ENCODE results near the gene MBD3.
"Not testable (repeated sequence)": the region's sequence is repeated elsewhere in the genome, so short reads cannot be mapped to it uniquely, and the experiment has no call there.

The MBD3 gene

DNA sequence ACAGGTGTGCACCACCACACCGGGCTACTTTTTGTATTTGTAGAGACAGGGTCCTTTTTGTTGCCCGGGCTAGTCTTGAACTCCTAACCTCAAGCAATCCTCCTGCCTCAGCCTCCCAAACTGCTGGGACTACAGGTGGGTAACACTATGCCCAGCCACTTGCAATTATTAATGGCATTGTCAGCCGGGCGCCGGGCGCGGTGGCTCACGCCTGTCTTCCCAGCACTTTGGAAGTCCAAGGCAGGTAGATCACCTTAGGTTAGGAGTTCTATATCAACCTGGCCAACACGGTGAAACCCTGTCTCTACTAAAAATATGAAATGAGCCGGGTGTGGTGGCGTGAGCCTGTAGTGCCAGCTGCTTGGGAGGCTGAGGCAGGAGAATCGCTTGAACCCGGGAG lies 21.8 kb downstream of the MBD3 start:
- DNase-seq (ENCODE audit: low read depth): no peak

DNA sequence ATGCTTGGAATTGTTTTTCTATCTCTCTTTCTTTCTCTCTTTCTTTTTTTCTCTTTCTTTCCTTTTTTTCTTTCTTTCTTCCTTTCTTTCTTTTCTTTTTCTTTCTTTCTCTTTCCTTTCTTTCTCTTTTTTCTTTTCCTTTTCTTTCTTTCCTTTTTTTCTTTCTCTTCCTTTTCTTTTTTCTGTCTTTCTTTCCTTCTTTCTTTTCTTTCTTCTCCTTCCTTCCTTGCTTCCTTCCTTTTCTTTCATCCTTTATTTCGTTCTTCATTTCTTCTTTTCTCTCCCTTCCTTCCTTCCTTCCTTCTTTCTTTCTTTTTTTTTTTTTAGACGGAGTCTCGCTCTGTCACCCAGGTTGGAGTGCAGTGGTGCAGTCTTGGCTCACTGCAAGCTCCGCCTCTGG lies 22.7 kb downstream of the MBD3 start:
- DNase-seq (ENCODE audit: low read depth): no peak

DNA sequence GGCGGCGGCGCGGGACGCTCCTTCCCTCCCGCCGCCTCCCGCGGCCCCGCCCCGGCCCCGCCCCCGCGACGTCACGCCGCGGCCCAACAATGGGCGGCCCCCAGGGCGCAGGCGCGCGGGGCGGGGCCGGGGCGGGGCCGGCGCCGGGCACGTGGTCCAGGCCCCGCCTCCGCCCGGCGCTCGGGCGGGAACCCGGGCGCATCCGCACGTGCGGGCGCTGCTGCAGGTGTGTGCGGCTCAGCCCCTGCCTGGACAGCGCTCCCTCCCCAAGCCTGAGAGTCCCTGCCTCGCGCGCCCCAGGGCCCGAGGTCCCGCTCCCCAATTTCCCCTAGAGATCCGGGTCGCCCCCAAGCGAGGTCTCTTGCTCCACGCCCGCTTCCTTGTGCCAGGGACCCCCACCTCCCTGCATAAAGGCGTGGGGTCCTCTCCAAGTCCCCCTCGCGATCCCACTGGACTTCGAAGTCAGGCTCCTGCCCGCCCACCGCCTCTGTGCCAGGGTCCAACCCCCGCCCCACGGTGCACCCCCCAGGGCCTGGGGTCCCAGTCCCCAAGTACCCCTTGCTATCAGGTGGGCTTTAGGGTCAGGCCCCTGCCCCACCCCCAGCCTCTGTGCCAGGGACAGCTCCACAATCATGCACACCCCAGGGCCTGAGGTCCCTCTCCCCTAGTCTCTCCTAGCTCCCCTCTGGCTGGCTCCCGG lies 24.2 kb downstream of the MBD3 start, which contains the start of gene MEX3D:
Gene MEX3D (minus strand): TSS at position 6 of the 700 bp plus-strand sequence. CDS start 267 bp downstream, outside the sequence.
- DNase-seq (ENCODE audit: low read depth): peak; percentile 71

GRCh38 chr19:1567848-1568227 lies 24.8 kb downstream of the MBD3 start:
- no peak for DNase-seq (ENCODE audit: low read depth)

DNA sequence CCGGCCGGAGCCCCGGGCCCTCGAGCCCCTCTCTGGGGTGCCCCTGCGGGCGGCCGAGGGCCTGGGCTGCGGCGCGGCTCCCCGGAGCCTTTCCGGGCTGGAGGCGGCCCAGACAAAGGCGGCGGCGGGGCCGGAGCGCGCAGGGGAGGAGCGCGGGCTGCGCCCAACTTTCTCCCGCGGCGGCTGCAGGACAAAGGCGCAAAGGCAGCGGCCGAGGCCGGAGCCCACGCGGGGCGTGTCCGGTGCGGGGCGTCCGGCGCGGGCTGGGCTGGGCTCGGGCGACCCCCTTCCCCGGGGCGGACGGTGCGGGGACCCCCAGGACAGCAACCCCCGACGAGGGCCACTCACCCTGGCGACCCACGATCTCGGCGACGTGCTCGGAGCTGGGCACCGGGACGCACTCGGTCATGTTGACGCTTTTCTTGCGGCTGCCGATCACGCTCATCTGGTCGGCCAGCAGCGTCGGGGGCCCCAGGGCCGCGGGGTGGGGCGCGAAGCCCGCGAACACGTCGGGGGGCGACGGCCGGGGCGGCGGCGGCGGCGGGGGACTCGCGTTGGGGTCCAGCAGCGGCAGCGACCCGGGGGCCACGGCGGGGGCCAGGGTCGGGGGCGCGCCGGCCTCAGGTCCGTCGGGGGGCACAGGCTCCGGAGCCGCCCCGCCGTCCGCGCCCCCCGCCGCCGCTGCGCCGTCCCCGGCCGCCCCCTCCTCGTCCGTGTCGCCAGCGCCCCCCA lies 25.4 kb downstream of the MBD3 start:
- DNase-seq (ENCODE audit: low read depth): no peak

GRCh38 chr19:1566392-1567115 lies 26.1 kb downstream of the MBD3 start:
- no peak for DNase-seq (ENCODE audit: low read depth)

DNA sequence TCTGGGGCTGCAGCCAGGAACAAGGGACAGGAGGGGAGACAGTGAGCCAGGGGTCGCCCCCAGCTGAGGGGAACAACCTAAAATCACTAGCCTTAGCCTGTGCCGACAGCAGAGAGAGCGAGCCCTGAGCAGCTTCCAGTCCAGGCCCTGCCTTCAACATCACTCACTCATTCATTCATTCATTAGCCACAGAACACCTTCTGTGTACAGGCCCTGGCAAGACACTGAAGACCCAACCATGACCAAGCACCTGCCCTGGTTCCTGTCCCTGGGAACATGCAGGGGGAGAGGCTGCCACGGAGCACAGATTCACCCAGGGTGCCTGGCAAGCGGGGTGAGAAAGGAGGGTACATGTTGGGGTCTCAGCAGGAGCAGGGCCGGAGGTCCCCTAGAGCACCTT lies 29.4 kb downstream of the MBD3 start:
- DNase-seq (ENCODE audit: low read depth): no peak

DNA sequence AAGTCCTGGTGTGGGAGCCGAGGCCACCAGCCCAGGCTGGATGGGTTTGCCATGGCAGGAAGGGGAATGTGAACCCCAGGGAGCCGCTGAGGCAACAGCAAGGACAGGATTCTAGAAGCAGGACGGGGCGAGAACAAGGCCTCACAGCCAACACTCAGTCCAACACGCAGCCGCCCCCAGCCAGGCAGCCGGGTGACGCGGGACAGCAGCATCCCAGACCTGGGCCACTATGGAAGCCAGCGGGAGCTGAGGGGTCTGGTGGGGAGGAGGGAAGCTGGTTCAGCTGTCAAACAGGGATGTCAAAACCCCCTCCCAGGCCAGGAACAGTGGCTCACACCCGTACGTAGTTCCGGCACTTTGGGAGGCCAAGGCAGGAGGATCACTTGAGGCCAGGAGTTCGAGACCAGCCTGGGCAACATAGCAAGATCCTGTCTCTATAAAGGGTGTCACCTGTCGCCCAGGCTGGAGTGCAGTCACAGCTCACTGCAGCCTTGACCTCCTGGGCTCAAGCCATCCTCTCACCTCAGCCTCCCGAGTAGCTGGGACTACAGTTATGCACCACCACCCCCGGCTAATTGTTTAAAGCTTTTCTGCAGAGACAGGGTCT lies 31.3 kb downstream of the MBD3 start:
- DNase-seq (ENCODE audit: low read depth): no peak

- no peak for DNase-seq (ENCODE audit: low read depth)
Measured at GRCh38 chr19:1560286-1560882, 32.3 kb downstream of the MBD3 start.

DNA sequence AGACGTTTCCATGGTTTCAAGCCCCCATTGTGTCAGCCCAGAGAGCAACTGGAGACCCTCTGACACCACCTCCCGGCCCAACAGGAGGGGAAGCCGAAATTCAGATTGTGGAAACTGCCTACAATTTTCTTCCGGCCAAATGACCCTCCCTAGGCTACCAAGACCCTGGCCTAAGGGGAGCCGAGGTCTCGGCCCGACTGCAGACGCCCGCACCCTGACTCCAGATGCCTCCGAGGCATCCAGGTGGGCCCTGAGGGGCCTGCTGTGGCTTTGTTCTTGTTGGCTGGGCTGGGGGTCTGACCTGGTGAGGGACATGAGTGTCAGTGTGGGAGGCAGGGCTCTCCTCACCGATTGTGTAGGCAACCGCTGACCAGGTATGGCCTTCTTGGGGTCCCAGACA lies 34.1 kb downstream of the MBD3 start:
- no peak for DNase-seq (ENCODE audit: low read depth)

DNA sequence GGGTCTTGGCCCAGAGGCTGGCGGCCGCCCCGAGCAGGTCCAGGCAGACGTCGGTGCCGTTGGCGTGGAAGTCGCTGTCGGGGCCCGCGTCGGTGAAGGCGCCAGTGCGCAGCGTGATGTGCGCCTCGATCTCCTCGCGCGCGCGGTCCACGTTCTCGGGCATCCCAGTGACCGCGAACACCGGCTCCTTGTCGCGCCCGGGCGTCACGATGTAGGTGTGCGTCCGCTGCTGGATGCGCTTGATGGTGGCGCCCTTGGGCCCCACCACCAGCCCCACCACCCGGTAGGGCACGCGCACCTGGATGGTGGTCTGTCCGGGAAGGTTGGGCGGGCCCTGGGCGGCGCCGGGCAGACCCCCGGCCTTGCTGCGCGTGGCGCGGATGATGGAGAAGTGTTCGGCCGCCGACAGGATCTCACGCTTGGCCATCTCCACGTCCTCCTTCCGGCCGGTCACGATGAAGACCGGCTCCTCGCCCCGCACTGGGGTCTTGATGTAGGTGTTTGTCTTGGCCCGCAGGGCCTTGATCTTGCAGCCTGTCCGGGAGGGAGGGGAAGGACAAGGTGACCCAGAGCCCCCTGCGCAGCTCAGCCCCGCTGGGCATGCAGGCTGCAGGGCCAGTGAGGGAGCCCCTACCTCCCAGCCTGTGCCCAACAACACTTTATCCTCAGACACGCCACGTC lies 36.1 kb downstream of the MBD3 start:
- DNase-seq (ENCODE audit: low read depth): no peak

DNA sequence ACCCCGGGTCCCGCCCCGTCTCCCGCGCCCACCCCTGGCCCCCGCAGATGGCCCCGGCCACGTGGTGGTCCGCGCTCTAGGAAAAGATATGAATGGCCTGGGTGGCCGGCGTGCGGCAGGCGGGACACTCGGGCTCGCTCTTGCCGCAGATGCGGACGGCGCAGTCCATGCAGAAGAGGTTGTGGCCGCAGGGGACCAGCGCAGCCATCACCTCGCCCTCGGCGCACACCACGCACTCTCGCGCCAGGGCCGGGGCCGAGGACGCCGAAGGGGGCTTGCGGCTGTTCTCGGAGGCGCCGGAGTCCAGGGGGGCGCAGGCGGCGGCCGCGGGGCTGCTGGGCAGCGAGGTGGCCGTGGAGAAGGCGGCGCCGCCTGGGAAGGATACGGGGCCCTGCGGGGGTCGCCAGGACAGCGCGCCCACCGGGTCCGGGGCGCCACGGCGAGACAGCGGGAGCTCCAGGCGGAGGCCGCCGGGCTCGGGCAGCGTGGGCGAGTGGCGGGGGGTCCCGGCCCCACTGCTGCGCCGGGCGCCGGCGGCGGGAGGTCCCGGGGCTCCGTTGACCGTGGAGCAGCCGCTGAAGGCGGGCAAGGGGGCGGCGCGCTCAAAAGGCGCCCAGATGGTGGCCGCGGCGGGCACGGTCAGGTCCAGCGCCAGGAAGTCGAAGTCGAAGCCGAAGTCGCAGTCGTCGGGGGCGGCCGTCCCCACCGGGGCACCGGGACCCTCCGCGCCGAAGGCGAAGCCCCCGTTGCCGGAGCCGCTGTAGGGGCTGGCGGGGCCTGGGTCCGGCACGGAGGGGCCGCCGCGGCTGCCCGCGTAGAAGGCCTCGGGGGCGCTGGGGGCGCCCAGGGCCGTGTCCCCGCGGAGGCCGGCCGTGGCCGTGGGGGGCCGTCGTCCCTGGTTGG lies 36.9 kb downstream of the MBD3 start:
- DNase-seq (ENCODE audit: low read depth): no peak

GRCh38 chr19:1554968-1555367 lies 37.7 kb downstream of the MBD3 start:
- no peak for DNase-seq (ENCODE audit: low read depth)

- no peak for DNase-seq (ENCODE audit: low read depth)
Measured at GRCh38 chr19:1553415-1553814, 39.2 kb downstream of the MBD3 start.

- no peak for DNase-seq (ENCODE audit: low read depth)
Measured at GRCh38 chr19:1551068-1552040, 41.3 kb downstream of the MBD3 start.

- DNase-seq (ENCODE audit: low read depth): no peak
Measured at GRCh38 chr19:1549332-1549945, 43.2 kb downstream of the MBD3 start.

DNA sequence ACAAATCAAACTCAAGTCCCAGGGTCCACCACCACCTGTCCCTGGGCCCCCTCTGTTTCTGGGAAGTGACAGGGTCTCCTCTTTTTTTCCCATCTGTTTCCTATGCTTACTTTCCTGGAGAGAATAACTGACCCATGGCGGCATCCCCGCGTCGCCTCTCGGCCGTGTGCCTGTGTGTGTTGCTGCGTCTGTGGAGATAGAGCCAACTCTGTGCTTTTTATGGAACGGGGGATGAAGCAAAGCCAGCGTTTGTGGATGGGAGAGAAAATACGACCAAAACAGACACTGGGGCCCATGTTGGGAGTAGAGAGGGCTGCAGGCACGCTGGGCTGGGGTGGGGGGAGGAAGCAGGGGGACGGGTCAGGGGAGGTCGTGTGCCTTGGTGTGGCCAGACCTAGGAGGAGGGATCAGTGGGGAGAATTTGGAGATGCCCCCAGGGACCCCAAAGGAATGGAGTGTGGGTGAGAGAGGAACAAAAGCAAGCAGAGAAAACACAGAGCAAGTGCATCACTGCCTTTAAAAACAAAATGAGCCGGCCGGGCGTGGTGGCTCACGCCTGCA lies 52.2 kb downstream of the MBD3 start:
- no peak for DNase-seq (ENCODE audit: low read depth)

DNA sequence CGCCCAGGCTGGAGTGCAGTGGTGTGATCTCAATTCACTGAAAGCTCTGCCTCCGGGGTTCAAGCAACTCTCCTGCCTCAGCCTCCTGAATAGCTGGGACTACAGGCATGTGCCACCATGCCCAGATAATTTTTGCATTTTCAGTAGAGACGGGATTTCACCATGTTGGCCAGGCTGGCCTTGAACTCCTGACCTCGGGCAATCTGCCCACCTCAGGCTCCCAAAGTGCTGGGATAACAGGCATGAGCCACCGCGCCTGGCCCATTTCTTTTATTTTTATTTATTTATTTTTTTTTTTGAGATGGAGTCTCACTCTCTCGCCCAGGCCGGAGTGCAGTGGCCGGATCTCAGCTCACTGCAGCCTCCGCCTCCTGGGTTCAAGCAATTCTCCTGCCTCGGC lies 52.9 kb downstream of the MBD3 start:
- DNase-seq (ENCODE audit: low read depth): not testable (repeated sequence)

DNA sequence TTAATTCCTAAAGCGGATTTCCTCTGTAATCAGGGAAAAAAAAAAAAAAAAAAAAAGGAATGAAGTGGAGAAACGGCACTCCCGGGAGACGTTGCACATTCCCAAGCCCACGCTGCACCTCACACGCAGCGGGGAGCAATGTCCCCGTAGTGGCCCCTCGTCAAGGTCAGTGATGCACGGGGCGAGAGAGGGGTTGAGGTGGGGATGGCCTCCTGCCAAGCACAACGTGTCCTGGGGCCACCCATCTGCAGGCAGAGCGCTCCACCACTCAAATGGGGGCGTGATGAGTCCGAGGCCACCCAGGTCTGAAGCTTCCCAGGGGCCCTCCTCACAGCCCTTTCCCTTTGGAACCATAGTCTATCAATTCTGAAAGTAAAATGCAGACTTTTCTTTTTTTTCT lies 53.7 kb downstream of the MBD3 start:
- DNase-seq (ENCODE audit: low read depth): no peak
